Epithelial cell of esophagus (primary cell): ENCODE results near the gene DUSP22.

ENCODE experiments used
- DNase-seq: peaks from one replicate; pipeline ENCODE4 v3.0.0; 2010; ENCODE audit warnings: low read depth
- H3K4me3 ChIP-seq: 2 replicates; pipeline ENCODE4 v1.5.1; 2011; ENCODE audit warnings: mild to moderate bottlenecking, low read length, control low read depth
- TF ChIP-seq, protein P1 (sequence below): IDR thresholded peaks from 2 replicates; pipeline ENCODE4 v1.5.1; 2011; ENCODE audit warnings: low read depth, mild to moderate bottlenecking, low read length, control low read depth, inconsistent platforms; ENCODE audit not compliant: insufficient read depth; ENCODE audit errors: missing control alignments

The DUSP22 gene

DNA sequence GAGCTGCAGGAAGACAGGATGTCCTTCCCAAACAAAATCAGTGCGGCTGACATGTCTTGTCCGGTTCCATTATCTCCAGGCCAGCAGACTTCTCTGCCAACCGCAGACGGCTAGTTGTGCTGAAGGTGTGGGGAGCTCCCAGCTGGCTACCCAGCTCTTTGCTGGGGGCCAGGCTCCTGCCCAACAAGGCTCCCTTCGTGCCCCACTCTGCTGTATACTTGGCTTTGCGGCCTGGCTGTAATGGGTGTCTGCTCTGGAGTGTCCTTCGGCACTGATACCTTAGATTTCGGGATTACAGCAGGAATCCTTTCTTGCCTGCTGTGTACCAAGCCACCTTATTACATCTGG, 50.5 kb downstream of the DUSP22 start:
- DNase-seq, result no peak
- H3K4me3 ChIP-seq, result no peak overlapping the region
- TF ChIP-seq, protein P1, sequence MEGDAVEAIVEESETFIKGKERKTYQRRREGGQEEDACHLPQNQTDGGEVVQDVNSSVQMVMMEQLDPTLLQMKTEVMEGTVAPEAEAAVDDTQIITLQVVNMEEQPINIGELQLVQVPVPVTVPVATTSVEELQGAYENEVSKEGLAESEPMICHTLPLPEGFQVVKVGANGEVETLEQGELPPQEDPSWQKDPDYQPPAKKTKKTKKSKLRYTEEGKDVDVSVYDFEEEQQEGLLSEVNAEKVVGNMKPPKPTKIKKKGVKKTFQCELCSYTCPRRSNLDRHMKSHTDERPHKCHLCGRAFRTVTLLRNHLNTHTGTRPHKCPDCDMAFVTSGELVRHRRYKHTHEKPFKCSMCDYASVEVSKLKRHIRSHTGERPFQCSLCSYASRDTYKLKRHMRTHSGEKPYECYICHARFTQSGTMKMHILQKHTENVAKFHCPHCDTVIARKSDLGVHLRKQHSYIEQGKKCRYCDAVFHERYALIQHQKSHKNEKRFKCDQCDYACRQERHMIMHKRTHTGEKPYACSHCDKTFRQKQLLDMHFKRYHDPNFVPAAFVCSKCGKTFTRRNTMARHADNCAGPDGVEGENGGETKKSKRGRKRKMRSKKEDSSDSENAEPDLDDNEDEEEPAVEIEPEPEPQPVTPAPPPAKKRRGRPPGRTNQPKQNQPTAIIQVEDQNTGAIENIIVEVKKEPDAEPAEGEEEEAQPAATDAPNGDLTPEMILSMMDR, result no peak

DNA sequence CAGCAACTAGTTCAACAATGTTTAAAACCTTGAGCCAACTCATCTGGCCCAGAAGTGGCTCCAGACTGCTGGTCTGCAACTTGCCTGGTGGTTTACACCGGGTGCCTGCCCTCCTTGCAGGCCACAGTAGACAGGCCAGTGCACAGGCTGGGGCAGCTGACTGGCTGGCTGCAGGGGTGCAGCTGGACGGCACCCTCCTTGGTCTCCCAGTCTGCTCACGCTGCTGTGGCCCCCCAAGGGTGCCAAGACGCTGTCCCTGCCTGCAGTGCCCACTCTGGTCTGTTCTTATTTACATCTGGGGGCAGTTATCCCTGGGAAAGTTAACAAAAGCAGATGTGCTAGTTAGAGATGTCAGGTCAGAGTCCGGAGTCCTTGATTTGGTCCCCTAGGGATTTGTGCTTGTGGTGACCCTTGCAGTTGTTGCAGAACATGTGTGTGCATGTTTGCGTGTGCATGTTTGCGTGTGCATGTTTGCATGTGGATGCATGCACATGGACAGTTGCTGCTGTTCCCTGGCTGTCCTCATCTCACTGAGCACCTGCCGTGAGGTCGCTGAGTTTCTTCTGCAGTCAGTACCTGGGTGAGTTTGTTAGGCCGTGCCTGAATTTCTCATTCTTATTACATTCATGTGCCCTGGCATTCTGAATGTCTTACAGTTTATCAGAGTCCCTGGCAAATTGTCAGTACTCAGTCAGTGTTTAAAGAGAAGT, 51.1 kb downstream of the DUSP22 start:
- TF ChIP-seq, protein P1, result no peak
- no peak for DNase-seq
- no peak overlapping the region for H3K4me3 ChIP-seq

DNA sequence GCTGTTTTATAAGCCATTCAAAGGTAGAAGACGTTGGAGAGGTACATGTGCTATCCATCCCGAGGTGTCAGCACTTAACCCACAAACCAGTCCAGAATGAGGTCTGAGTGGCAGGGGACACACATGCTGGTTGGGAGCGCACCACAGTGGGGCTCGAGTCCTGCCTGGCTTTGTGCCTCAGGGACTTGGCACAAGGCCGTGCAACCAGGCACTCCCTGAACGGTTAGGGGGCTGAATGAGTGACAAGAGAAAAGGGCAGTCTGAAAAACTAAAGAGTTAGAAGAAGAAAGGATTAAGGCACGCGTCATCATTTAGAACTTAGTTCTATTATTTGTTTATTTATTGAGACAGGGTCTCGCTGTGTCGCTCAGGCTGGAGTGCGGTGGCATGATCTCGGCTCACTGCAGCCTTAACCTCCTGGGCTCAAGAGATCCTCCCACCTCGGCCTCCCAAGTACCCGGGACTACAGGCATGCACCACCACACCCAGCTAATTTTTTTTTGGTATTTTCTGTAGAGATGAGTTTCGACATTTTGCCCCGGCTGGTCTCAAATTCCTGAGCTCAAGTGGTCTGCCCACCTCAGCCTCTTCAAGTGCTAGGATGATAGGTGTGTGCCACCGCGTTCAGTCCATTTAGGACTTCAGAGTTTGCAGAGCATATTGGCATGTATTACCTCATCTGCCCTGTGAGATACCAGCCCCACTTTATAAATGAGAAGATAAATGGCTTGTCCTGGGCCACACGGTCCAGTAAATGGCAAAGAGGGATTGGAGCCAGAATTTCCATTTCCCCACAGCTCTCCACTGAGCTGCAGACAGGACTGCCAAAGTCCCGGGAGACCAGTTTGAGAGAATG, 51.9 kb downstream of the DUSP22 start:
- H3K4me3 ChIP-seq, result no peak overlapping the region
- no peak for DNase-seq
- TF ChIP-seq, protein P1, result no peak

DNA sequence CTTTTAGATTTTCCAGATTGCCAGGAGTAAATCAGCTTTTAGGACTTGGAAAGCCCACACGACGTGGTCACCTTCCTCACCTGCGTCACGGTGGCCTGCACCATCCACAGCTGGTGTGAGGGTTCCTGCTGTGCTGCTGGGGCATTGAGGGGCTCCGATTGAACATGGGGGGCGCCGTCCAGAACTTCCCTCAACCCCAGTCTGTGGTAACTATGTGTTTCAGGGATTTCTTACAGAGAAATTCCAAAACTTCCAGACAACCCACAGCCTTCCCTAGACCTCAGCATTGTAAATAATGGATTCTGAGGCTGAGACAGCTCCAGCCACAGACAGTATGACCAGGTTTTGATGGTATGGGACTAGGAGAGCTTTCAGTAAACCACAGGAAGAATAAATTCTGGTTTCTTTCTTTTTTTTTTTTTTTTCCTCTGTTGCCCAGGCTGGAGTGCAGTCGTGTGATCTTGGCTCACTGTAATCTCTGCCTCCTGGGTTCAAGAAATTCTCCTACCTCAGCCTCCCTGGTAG, 52.6 kb downstream of the DUSP22 start:
- no peak overlapping the region for H3K4me3 ChIP-seq
- DNase-seq, result no peak
- TF ChIP-seq, protein P1, result no peak

DNA sequence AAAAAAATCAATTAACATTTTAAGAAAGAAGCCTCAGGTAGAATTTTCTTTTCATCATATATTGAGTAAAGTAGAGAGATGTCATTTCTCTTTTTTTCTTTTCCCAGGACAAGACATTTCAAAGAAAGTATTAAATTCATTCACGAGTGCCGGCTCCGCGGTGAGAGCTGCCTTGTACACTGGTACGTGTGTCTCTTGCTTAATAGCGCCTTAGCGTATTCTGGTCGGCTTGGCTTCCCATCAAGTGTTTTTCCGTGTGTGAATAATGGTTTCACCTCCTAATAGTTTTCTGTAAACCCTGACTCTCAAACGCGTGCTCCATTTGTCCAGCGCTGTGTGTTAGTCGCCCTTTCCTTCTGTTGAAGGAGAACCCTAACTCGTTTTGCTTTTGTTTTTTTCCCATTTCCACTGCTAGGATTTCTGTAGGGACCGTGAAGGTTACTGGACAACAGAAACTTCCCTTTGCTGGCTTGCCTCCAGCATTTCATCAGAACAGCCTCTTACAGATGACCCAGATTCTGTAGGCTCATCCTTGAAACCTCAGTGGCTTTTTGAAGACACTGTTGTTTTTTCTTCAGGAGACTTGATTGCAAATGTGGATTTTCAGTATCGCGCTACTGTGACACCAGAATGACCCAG, 53.6 kb downstream of the DUSP22 start:
- H3K4me3 ChIP-seq, result no peak overlapping the region
- no peak for DNase-seq
- TF ChIP-seq, protein P1, result no peak

DNA sequence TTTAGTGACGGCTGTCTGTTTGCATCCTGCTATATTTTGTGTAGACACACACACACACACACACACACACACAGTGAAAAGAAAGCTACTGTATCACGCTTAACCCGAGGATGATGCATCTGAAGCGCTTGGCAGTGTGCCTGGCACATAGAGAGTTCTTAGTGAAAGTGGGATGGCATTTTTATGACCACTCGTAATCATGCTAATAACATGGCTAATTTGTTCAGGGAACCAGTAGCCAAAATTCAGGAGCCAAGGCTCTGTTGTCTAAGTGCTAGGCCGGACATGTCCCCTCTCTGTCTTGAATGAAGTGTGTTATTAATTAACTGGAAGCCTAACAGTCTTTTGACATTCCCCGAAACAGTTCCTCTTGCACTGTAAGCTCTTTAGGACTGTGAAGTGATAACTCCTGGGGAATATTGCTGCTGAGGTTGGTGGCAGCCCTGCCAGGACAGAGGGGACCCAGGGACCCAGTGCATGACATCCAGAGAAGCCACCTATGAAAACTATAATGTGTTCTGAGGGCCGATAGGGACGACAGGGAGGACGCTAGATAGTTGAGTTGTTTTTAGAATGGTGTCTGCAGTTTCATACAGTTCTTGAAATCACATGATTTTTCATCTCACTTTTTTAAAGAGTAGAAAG, 54.2 kb downstream of the DUSP22 start:
- no peak overlapping the region for H3K4me3 ChIP-seq
- no peak for DNase-seq
- TF ChIP-seq, protein P1, result no peak
